ENCODE measurements around the gene KRT72. TPM values are rescaled to one million over a fixed set of nuclear protein-coding genes. Genes with fewer than 3 reads are reported as not detected.

KRT72 gene
- total RNA-seq, 1 experiment from 2014 or later, result not detected

GRCh38 chr12:52603314-52603713 is 2.1 kb upstream of the KRT72 start:
- Histone ChIP-seq H3K9me2 (ENCODE audit: insufficient read depth) (no peaks in the 10 kb centered on the region), H3K27me3 (ENCODE audit: insufficient read depth, low read depth) (no peaks in the 10 kb centered on the region), H4K20me1 (ENCODE audit: insufficient read depth) (no peaks in the 10 kb centered on the region), H3K4me2 (no peak overlapping the region), H3K79me2 (ENCODE audit: low read depth) (no peaks in the 10 kb centered on the region), H3K9me3 (ENCODE audit: insufficient read depth, low read depth) (no peaks in the 10 kb centered on the region), H3K4me3 (no peak overlapping the region), H3K36me3 (ENCODE audit: low read depth) (no peaks in the 10 kb centered on the region), H2AFZ (no peak overlapping the region), H3F3A (ENCODE audit: insufficient read depth, low read depth) (no peaks in the 10 kb centered on the region), H3K27ac (no peak overlapping the region), H3K4me1 (replicated peaks; ENCODE audit: insufficient read depth) (no peaks in the 10 kb centered on the region)
- DNase-seq, result no peak
- ChIA-PET CTCF (no interaction called here), POLR2A (ENCODE audit: unreplicated experiment) (no interaction called here)
- TF ChIP-seq EZH2 (IDR thresholded peaks at IDR 0.05; ENCODE audit: low read depth), result no peak
- no peak for TF ChIP-seq CTCF (conservative IDR thresholded peaks at IDR 0.05)
- BruUV-seq (replicated peaks), result no TSS peak
- intact Hi-C loops (cut with micrococcal nuclease; ENCODE audit: unreplicated experiment), result no loop called here

DNA sequence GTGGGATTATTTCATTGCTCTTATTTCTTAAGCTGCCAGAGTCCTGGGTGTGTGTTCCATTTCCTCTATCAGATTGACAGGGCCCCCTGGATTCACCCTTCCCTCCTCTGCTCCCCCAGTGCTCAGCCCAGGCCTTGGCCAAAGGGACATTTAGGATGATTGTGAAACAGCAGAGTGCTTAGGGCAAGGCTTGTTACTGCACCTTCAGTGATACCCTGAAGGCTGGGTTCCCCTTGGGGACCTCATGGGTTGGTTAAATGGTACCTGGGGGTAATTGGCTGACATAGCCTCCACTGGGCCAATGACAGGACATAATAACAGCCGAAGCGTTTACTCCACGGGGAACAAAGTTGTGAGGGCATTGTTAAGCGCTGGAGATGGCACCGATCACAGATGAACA is 1.3 kb upstream of the KRT72 start:
- no peaks in the 10 kb centered on the region for H4K20me1 ChIP-seq (ENCODE audit: insufficient read depth)
- H3K27ac ChIP-seq, result no peak overlapping the region
- no peaks in the 10 kb centered on the region for H3K27me3 ChIP-seq (ENCODE audit: insufficient read depth, low read depth)
- H3K4me2 ChIP-seq, result no peak overlapping the region
- H3K79me2 ChIP-seq (ENCODE audit: low read depth), result no peaks in the 10 kb centered on the region
- no peaks in the 10 kb centered on the region for H3K9me2 ChIP-seq (ENCODE audit: insufficient read depth)
- no peak overlapping the region for H3K4me3 ChIP-seq
- no peaks in the 10 kb centered on the region for H3K9me3 ChIP-seq (ENCODE audit: insufficient read depth, low read depth)
- no peak overlapping the region for H2AFZ ChIP-seq
- H3F3A ChIP-seq (ENCODE audit: insufficient read depth, low read depth), result no peaks in the 10 kb centered on the region; the same call in 1 of the 2 replicates
- intact Hi-C loops (cut with micrococcal nuclease; ENCODE audit: unreplicated experiment), result no loop called here
- no peaks in the 10 kb centered on the region for H3K36me3 ChIP-seq (ENCODE audit: low read depth)
- no peaks in the 10 kb centered on the region for H3K4me1 ChIP-seq (replicated peaks; ENCODE audit: insufficient read depth)
- DNase-seq, result no peak
- TF ChIP-seq EZH2 (IDR thresholded peaks at IDR 0.05; ENCODE audit: low read depth), result no peak
- no peak for TF ChIP-seq CTCF (conservative IDR thresholded peaks at IDR 0.05)
- POLR2A ChIA-PET (ENCODE audit: unreplicated experiment), result no interaction called here
- CTCF ChIA-PET, result no interaction called here
- BruUV-seq (replicated peaks), result no TSS peak

GRCh38 chr12:52601671-52602070 is 408 bp upstream of the KRT72 start:
- H3K4me3 ChIP-seq, result no peak overlapping the region
- no peak overlapping the region for H3K4me2 ChIP-seq
- ChIA-PET CTCF (no interaction called here), POLR2A (ENCODE audit: unreplicated experiment) (no interaction called here)
- no peak overlapping the region for H3K27ac ChIP-seq
- no peaks in the 10 kb centered on the region for H3K27me3 ChIP-seq (ENCODE audit: insufficient read depth, low read depth)
- no peaks in the 10 kb centered on the region for H3K4me1 ChIP-seq (replicated peaks; ENCODE audit: insufficient read depth)
- TF ChIP-seq EZH2 (IDR thresholded peaks at IDR 0.05; ENCODE audit: low read depth), result no peak
- no peak for TF ChIP-seq CTCF (conservative IDR thresholded peaks at IDR 0.05)
- no peak for DNase-seq
- no peaks in the 10 kb centered on the region for H3K79me2 ChIP-seq (ENCODE audit: low read depth)
- H3F3A ChIP-seq (ENCODE audit: insufficient read depth, low read depth), result no peaks in the 10 kb centered on the region; the same call in 1 of the 2 replicates
- no peak overlapping the region for H2AFZ ChIP-seq
- H3K9me2 ChIP-seq (ENCODE audit: insufficient read depth), result no peaks in the 10 kb centered on the region
- H3K9me3 ChIP-seq (ENCODE audit: insufficient read depth, low read depth), result no peaks in the 10 kb centered on the region
- H4K20me1 ChIP-seq (ENCODE audit: insufficient read depth), result no peaks in the 10 kb centered on the region
- BruUV-seq (replicated peaks), result no TSS peak
- H3K36me3 ChIP-seq (ENCODE audit: low read depth), result no peaks in the 10 kb centered on the region
- intact Hi-C loops (cut with micrococcal nuclease; ENCODE audit: unreplicated experiment), result no loop called here

Measured in PC-9 (cell line).